OCI-LY1 (cell line): ENCODE results near the gene NHSL2.
A peak's percentile ranks its signal among the peaks of the same experiment; 100 is the strongest.

Experiments used
- H2AFZ ChIP-seq: fragments of 200-600 bp; sonication (generic), shearing (Covaris generic); 2 replicates; pipeline ENCODE4 v1.6.0; 2014; ENCODE audit warnings: antibody characterized with exemption, mild to moderate bottlenecking, low read length
- H3F3A ChIP-seq: fragments of 200-600 bp; sonication (generic), shearing (Covaris generic); 2 replicates; pipeline ENCODE4 v1.6.0; 2014; ENCODE audit warnings: mild to moderate bottlenecking, antibody characterized with exemption, low read length, moderate library complexity; ENCODE audit not compliant: insufficient read depth
- H3K27ac ChIP-seq: fragments of 200-600 bp; sonication (generic); 2 replicates; pipeline ENCODE4 v1.5.1; 2014; ENCODE audit warnings: low read length, mixed run types, mild to moderate bottlenecking, low read depth; ENCODE audit not compliant: poor library complexity, severe bottlenecking
- H3K27me3 ChIP-seq: fragments of 200-600 bp; sonication (generic); 2 replicates; pipeline ENCODE4 v1.6.0; 2014; ENCODE audit warnings: antibody characterized with exemption, mild to moderate bottlenecking, low read length, moderate library complexity; ENCODE audit not compliant: insufficient read depth
- H3K36me3 ChIP-seq: fragments of 200-600 bp; sonication (generic); 2 replicates; pipeline ENCODE4 v1.6.1; 2014; ENCODE audit warnings: mild to moderate bottlenecking, antibody characterized with exemption, low read length, moderate library complexity, mixed read lengths; ENCODE audit not compliant: insufficient read depth
- H3K4me1 ChIP-seq: fragments of 200-600 bp; sonication (generic); 2 replicates; pipeline ENCODE4 v1.5.1; 2014; ENCODE audit warnings: mild to moderate bottlenecking, low read length, moderate library complexity; ENCODE audit not compliant: insufficient read depth, severe bottlenecking
- H3K4me2 ChIP-seq: fragments of 200-600 bp; sonication (generic), shearing (Covaris generic); 2 replicates; pipeline ENCODE4 v1.6.1; 2014; ENCODE audit warnings: low read length
- H3K4me3 ChIP-seq: fragments of 200-600 bp; sonication (generic); 2 replicates; pipeline ENCODE4 v1.5.1; 2014; ENCODE audit warnings: low read length, low read depth, mild to moderate bottlenecking, mixed read lengths; ENCODE audit not compliant: poor library complexity, severe bottlenecking
- H3K79me2 ChIP-seq: fragments of 200-600 bp; shearing (Covaris generic); 2 replicates; pipeline ENCODE4 v1.6.1; 2016; ENCODE audit warnings: mixed run types, low read length, mixed read lengths; ENCODE audit not compliant: insufficient read depth
- H3K9ac ChIP-seq: fragments of 200-600 bp; sonication (generic), shearing (Covaris generic); 2 replicates; pipeline ENCODE4 v1.6.1; 2014; ENCODE audit warnings: mild to moderate bottlenecking, low read length, mixed read lengths
- H3K9me2 ChIP-seq: fragments of 200-600 bp; sonication (generic), shearing (Covaris generic); 2 replicates; pipeline ENCODE4 v1.6.1; 2014; ENCODE audit warnings: low read depth, mild to moderate bottlenecking, low read length, mixed read lengths
- H3K9me3 ChIP-seq: fragments of 200-600 bp; shearing (Covaris generic); 2 replicates; pipeline ENCODE4 v1.6.1; 2014; ENCODE audit warnings: low read length, mixed read lengths
- H4K20me1 ChIP-seq: fragments of 200-600 bp; sonication (generic), shearing (Covaris generic); 2 replicates; pipeline ENCODE4 v1.6.0; 2016; ENCODE audit warnings: mild to moderate bottlenecking, low read length; ENCODE audit not compliant: insufficient read depth
- CTCF ChIP-seq: fragments of 200-600 bp; sonication (generic), shearing (Covaris generic); IDR thresholded peaks from 2 replicates; pipeline ENCODE4 v1.5.1; 2017; ENCODE audit warnings: mild to moderate bottlenecking, antibody characterized with exemption, low read length, moderate library complexity, mixed read lengths
- EZH2 ChIP-seq: fragments of 200-600 bp; sonication (generic), shearing (Covaris generic); IDR thresholded peaks from 2 replicates; pipeline ENCODE4 v1.8.0; 2017; ENCODE audit warnings: borderline replicate concordance, mixed run types, mild to moderate bottlenecking, antibody characterized with exemption, low read length, moderate library complexity, mixed read lengths

NHSL2 gene

GRCh38 chrX:72182924-72183323, 272.3 kb downstream of the NHSL2 start:
- H3K4me1 ChIP-seq = peaks cover 17% of the 10 kb centered on the region
- no peaks in the 10 kb centered on the region for H3K9me3 ChIP-seq
- H3K27me3 ChIP-seq = no peaks in the 10 kb centered on the region
- no peaks in the 10 kb centered on the region for H3K9me2 ChIP-seq
- no peak overlapping the region; the same call in 1 of the 2 replicates for H3K9ac ChIP-seq
- H4K20me1 ChIP-seq = no peaks in the 10 kb centered on the region
- TF ChIP-seq CTCF (no peak), EZH2 (no peak)
- peak overlapping the region; percentile 77 for H3K4me2 ChIP-seq
- peak overlapping the region; percentile 99 for H3K4me3 ChIP-seq
- no peaks in the 10 kb centered on the region for H3K79me2 ChIP-seq
- H3K27ac ChIP-seq = no peak overlapping the region
- 0 out of 2 replicates have a peak, but pooled peaks cover 5% of the 10 kb centered on the region for H3K36me3 ChIP-seq
- no peaks in the 10 kb centered on the region for H3F3A ChIP-seq
- H2AFZ ChIP-seq = no peak overlapping the region

- no peaks in the 10 kb centered on the region for H4K20me1 ChIP-seq
- H3K36me3 ChIP-seq = peaks cover 28% of the 10 kb centered on the region
- no peak overlapping the region for H3K27ac ChIP-seq
- no peaks in the 10 kb centered on the region for H3K79me2 ChIP-seq
- H3K9me3 ChIP-seq = no peaks in the 10 kb centered on the region
- no peaks in the 10 kb centered on the region for H3K4me1 ChIP-seq
- H3K4me2 ChIP-seq = no peak overlapping the region
- H3K9me2 ChIP-seq = no peaks in the 10 kb centered on the region
- no peaks in the 10 kb centered on the region for H3F3A ChIP-seq
- no peak overlapping the region for H3K9ac ChIP-seq
- no peaks in the 10 kb centered on the region for H3K27me3 ChIP-seq
- no peak overlapping the region for H2AFZ ChIP-seq
- TF ChIP-seq EZH2 = no peak
- H3K4me3 ChIP-seq = no peak overlapping the region
Observed at GRCh38 chrX:72201836-72202536, 291.3 kb downstream of the NHSL2 start.
